ENCODE measurements around the gene NPFFR2.
"Not testable (repeated sequence)": the region's sequence is repeated elsewhere in the genome, so short reads cannot be mapped to it uniquely, and the experiment has no call there.

Gene NPFFR2

DNA sequence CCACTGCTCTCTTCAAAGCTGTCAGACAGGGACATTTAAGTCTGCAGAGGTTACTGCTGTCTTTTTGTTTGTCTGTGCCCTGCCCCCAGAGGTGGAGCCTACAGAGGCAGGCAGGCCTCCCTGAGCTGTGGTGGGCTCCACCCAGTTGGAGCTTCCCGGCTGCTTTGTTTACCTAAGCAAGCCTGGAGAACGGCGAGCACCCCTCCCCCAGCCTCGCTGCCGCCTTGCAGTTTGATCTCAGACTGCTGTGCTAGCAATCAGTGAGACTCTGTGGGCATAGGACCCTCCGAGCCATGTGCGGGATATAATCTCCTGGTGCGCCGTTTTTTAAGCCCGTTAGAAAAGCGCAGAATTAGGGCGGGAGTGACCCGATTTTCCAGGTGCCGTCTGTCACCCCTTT is 137.5 kb downstream of the NPFFR2 start:
- H3K4me1 Mint-ChIP-seq, H3K9me3 Mint-ChIP-seq, H3K27me3 Mint-ChIP-seq, H3K27ac Mint-ChIP-seq, H3K4me3 Mint-ChIP-seq, H3K36me3 Mint-ChIP-seq: not testable (repeated sequence)

DNA sequence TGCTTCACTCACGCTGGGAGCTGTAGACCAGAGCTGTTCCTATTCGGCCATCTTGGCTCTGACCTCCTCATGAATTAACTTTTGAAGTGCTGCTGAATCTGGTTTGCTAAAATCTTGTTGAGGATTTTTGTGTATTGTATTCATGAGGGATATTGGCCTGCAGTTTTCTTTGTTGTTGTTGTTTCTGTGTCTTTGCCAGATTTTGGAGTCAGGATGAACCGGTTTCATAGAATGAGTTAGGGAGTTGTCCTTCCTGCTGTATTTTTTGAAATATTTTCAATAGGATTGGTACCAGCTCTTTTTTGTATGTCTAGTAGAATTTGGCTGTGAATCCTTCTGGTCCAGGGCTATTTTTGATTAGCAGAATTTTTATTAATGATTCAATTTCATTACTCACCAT is 138.1 kb downstream of the NPFFR2 start:
- Mint-ChIP-seq H3K9me3 (no peaks in the 10 kb centered on the region), H3K27ac (no peak overlapping the region), H3K27me3 (no peaks in the 10 kb centered on the region), H3K4me1 (no peaks in the 10 kb centered on the region), H3K4me3 (no peak overlapping the region), H3K36me3 (no peaks in the 10 kb centered on the region)

DNA sequence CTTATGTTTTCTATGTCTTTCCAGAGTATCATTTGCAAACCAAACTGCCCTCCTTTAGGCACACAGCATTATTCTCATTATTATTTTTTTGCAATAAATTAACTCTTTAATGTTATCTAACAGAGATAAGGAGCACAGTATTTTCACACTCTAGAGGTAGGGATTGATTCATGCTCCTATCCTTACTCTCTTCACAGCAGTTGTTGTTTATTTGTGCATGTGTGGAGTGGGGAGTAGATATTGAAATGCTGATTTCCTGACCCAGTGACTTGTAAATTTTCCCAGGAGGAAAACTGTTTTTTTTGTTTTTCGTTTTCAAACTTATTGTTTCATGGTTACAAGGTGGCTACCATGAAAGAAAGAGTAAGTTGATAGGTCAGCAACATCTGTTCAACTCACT is 140.0 kb downstream of the NPFFR2 start:
- Mint-ChIP-seq H3K27ac (no peak overlapping the region), H3K4me3 (no peak overlapping the region), H3K4me1 (no peaks in the 10 kb centered on the region), H3K27me3 (no peaks in the 10 kb centered on the region), H3K36me3 (no peaks in the 10 kb centered on the region), H3K9me3 (no peaks in the 10 kb centered on the region)

DNA sequence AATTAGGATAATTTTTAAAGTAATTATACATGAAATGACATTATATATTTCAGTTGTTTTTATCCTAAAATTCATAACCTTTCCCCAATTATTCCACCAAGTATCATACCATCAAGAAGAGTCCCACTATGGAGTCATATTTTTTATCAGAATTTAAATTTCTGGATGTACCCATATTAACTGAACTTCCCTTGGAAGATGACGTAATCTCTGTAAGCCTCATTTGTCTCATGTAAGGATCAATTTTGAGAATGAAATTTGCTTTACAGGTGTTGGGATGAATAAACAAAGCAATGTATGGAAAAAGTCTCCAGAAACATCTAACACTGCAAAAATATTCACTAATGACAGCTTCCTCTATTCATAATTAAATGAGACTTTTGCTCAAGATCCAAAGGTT is 147.5 kb downstream of the NPFFR2 start:
- Mint-ChIP-seq H3K27ac (no peak overlapping the region), H3K4me1 (no peaks in the 10 kb centered on the region), H3K36me3 (no peaks in the 10 kb centered on the region), H3K27me3 (no peaks in the 10 kb centered on the region), H3K9me3 (peaks cover 5% of the 10 kb centered on the region), H3K4me3 (no peak overlapping the region)

DNA sequence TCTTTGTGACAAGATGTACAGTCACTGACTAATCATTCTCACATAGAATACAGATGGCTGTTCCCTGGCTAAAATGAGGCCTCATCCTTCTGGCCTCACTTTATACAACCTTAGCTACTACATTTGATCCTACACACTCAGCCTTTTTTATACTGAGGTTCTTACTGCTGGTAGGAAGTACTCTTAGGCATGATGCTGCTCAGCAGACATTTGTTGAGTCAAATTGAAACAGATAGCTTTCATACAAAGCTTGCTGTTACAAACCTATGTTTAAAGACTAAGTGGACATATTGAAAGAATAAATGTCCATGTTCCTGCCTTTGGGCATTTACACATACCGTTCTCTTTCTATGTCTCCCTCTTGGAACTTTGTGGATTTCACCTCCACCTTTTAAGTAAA is 154.9 kb downstream of the NPFFR2 start:
- H3K4me3 Mint-ChIP-seq, result no peak overlapping the region
- H3K36me3 Mint-ChIP-seq, result no peaks in the 10 kb centered on the region
- H3K27me3 Mint-ChIP-seq, result no peaks in the 10 kb centered on the region
- H3K9me3 Mint-ChIP-seq, result peaks cover 5% of the 10 kb centered on the region
- no peak overlapping the region for H3K27ac Mint-ChIP-seq
- no peaks in the 10 kb centered on the region for H3K4me1 Mint-ChIP-seq

DNA sequence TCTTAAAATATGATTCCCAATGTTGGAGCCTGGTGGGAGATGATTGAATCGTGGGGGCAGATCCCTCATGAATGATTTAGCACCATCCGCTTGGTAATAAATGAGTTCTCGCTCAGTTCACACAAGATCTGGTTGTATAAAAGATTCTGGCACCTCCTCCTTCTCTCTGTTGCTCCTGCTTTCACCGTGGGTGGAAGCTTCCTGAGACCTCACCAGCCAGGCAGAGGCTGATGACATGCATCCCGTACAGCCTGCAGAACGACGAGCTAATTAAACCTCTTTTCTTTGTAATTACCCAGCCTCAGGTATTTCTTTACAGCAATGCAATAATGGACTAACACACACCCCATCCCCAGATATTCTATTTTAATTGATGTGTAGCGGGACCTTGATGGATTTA is 162.2 kb downstream of the NPFFR2 start:
- H3K9me3 Mint-ChIP-seq, result no peaks in the 10 kb centered on the region
- H3K27ac Mint-ChIP-seq, result no peak overlapping the region
- no peaks in the 10 kb centered on the region for H3K4me1 Mint-ChIP-seq
- no peak overlapping the region for H3K4me3 Mint-ChIP-seq
- no peaks in the 10 kb centered on the region for H3K36me3 Mint-ChIP-seq
- no peaks in the 10 kb centered on the region for H3K27me3 Mint-ChIP-seq

DNA sequence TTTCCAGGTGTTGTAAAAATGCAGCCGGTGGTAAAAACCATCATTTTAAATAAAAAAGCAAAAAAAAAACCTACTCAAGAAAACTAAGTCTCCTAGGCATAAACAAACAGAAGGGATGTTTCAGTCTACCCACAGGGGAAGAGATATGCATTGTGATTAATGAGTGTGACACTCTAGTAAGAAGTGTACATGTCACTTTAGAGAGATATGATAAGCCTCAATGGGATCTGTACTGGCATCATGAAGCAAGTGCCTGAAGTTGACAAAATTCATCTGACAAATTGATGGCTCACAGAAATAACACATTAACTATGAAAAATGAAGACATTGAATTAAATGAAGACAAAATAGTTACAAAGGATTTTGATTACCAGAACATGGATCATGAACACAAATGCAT is 162.7 kb downstream of the NPFFR2 start:
- peaks cover under 1% of the 10 kb centered on the region for H3K9me3 Mint-ChIP-seq
- no peak overlapping the region for H3K4me3 Mint-ChIP-seq
- H3K27me3 Mint-ChIP-seq, result no peaks in the 10 kb centered on the region
- H3K36me3 Mint-ChIP-seq, result no peaks in the 10 kb centered on the region
- H3K27ac Mint-ChIP-seq, result no peak overlapping the region
- no peaks in the 10 kb centered on the region for H3K4me1 Mint-ChIP-seq

Measured in activated naive CD4-positive, alpha-beta T cell treated with anti-CD3 and anti-CD28 coated beads, Interleukin-2, amount 50 U/mL, for 24 hours (primary cell).